GM20000 (cell line): ENCODE data around the gene NPM3.

Source experiments
- DNase-seq: peaks from one replicate; pipeline ENCODE4 v3.0.0; 2012; ENCODE audit warnings: low spot score
- CTCF ChIP-seq: IDR thresholded peaks from 2 replicates; pipeline ENCODE4 v1.5.1; 2012; ENCODE audit warnings: mild to moderate bottlenecking, control low read depth; ENCODE audit errors: extremely low read depth, missing control alignments

Gene NPM3

GRCh38 chr10:101782811-101783735 is at the start of gene NPM3:
Gene NPM3, minus strand, starts transcription at chr10:101783446. Its CDS starts 56 bp downstream, at chr10:101783390.
- peak; percentile 89 for DNase-seq
- TF ChIP-seq CTCF: no peak

- TF ChIP-seq CTCF: no peak
- DNase-seq: no peak
Measured at GRCh38 chr10:101832325-101832771, 49.1 kb upstream of the NPM3 start.

GRCh38 chr10:101831169-101831811 is 48.0 kb upstream of the NPM3 start:
- no peak for TF ChIP-seq CTCF
- no peak for DNase-seq

GRCh38 chr10:101830322-101831168 is 47.3 kb upstream of the NPM3 start:
- no peak for TF ChIP-seq CTCF
- peak; percentile 91 for DNase-seq

GRCh38 chr10:101829561-101830315 is 46.5 kb upstream of the NPM3 start:
- peak; percentile 94 for DNase-seq
- no peak for TF ChIP-seq CTCF

GRCh38 chr10:101828766-101829551 is 45.7 kb upstream of the NPM3 start:
- DNase-seq: peak; percentile 4
- no peak for TF ChIP-seq CTCF
